ENCODE data around the gene HS6ST3.

- TF ChIP-seq, protein P1, sequence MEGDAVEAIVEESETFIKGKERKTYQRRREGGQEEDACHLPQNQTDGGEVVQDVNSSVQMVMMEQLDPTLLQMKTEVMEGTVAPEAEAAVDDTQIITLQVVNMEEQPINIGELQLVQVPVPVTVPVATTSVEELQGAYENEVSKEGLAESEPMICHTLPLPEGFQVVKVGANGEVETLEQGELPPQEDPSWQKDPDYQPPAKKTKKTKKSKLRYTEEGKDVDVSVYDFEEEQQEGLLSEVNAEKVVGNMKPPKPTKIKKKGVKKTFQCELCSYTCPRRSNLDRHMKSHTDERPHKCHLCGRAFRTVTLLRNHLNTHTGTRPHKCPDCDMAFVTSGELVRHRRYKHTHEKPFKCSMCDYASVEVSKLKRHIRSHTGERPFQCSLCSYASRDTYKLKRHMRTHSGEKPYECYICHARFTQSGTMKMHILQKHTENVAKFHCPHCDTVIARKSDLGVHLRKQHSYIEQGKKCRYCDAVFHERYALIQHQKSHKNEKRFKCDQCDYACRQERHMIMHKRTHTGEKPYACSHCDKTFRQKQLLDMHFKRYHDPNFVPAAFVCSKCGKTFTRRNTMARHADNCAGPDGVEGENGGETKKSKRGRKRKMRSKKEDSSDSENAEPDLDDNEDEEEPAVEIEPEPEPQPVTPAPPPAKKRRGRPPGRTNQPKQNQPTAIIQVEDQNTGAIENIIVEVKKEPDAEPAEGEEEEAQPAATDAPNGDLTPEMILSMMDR (IDR thresholded peaks at IDR 0.05): no peak
- TF ChIP-seq POLR2AphosphoS5 (IDR thresholded peaks at IDR 0.05) (no peak), POLR2A (IDR thresholded peaks at IDR 0.05) (no peak), EP300 (IDR thresholded peaks at IDR 0.05) (no peak)
These were observed 401.2 kb downstream of the HS6ST3 start for GRCh38 chr13:96491103-96491502.

Data from upper lobe of left lung (tissue), 4 donors.